K562 (cell line): ENCODE measurements around the gene ZNF691. TPM values are rescaled to one million over a fixed set of nuclear protein-coding genes. Genes with fewer than 3 reads are reported as not detected.

Experiments
- C11orf30 ChIP-seq: fragments of 450-650 bp; IDR thresholded peaks from 2 replicates; pipeline ENCODE4 v1.6.1; 2016; ENCODE audit warnings: low read depth, mild to moderate bottlenecking
- ELF1 ChIP-seq: fragments of 200-800 bp; sonication (Bioruptor generic); IDR thresholded peaks from 2 replicates; pipeline ENCODE4 v1.6.1; 2016; ENCODE audit warnings: missing genetic modification characterization, missing compliant biosample characterization
- ETV5 ChIP-seq: sonication (generic); formaldehyde crosslinking; IDR thresholded peaks from 2 replicates; pipeline ENCODE4 v1.4.0; 2020; ENCODE audit warnings: low read depth, mild to moderate bottlenecking, missing genetic modification reagents
- EZH2 ChIP-seq: IDR thresholded peaks from 2 replicates; pipeline ENCODE4 v1.6.1; 2012; ENCODE audit warnings: low read depth, mild to moderate bottlenecking, inconsistent platforms, low read length, borderline replicate concordance
- ILF3 ChIP-seq: fragments of 450-650 bp; IDR thresholded peaks from 2 replicates; pipeline ENCODE4 v1.6.1; 2018; ENCODE audit warnings: antibody characterized with exemption, mild to moderate bottlenecking, moderate library complexity, borderline replicate concordance
- JUND ChIP-seq, 2 experiments: IDR thresholded peaks; 2 replicates in 1 of 2; 3 replicates in 1 of 2; pipeline ENCODE4 v1.6.1; 2011; ENCODE audit warnings: borderline replicate concordance in 2 of 2, low read depth in 2 of 2, low read length in 2 of 2, improper control_type of control experiment in 1 of 2, missing biosample characterization in 1 of 2, missing genetic modification characterization in 1 of 2, missing genetic modification reagents in 1 of 2
- KDM4B ChIP-seq, 2 experiments: fragments of 450-650 bp in 1 of 2; sonication (generic) in 1 of 2; IDR thresholded peaks; 2 replicates each; pipeline ENCODE4 v1.6.1; 2016 to 2017; ENCODE audit warnings: borderline replicate concordance in 2 of 2, antibody characterized with exemption in 1 of 2, low read depth in 1 of 2, mild to moderate bottlenecking in 1 of 2
- MTA2 ChIP-seq: fragments of 450-650 bp; IDR thresholded peaks from 2 replicates; pipeline ENCODE4 v1.6.1; 2016; ENCODE audit warnings: low read depth
- PHB2 ChIP-seq: fragments of 450-650 bp; IDR thresholded peaks from 2 replicates; pipeline ENCODE4 v1.6.1; 2017; ENCODE audit warnings: low read depth
- RAD51 ChIP-seq: fragments of 450-650 bp; IDR thresholded peaks from 2 replicates; pipeline ENCODE4 v1.7.1; 2016; ENCODE audit warnings: low read depth, mild to moderate bottlenecking, borderline replicate concordance
- SPI1 ChIP-seq: IDR thresholded peaks from 2 replicates; pipeline ENCODE4 v1.6.1; 2011; ENCODE audit warnings: low read depth, low read length, control low read depth, borderline replicate concordance
- TSC22D4 ChIP-seq: fragments of 450-650 bp; IDR thresholded peaks from 2 replicates; pipeline ENCODE4 v1.6.1; 2016; ENCODE audit warnings: missing genetic modification characterization, missing biosample characterization, control low read depth
- ZFP1 ChIP-seq: fragments of 450-650 bp; formaldehyde crosslinking; IDR thresholded peaks from 2 replicates; pipeline ENCODE4 v1.4.0; 2020; ENCODE audit warnings: mild to moderate bottlenecking, mixed read lengths
- ZNF592 ChIP-seq: fragments of 450-650 bp; IDR thresholded peaks from 2 replicates; pipeline ENCODE4 v1.6.1; 2017; ENCODE audit warnings: antibody characterized with exemption, mild to moderate bottlenecking
- polyA plus RNA-seq, 8 experiments: library from polyadenylated mRNA; depleted of rRNA in 4 of 8; stranded (reverse) in 5 of 8; unstranded in 3 of 8; fragments of >200 nt; fragmentation: Nextera tagmentation in 2 of 8; fragmentation: Illumina TruSeq in 1 of 8; extraction: Ambion mirVana in 2 of 8; extraction: Trizol in 1 of 8; gene quantifications; 2 replicates each; pipeline versions ENCODE4 v1.2.1 to v1.2.3, GENCODE V29; 2011 to 2014; ENCODE audit warnings: inconsistent platforms in 1 of 8, missing spikeins in 1 of 8
- total RNA-seq, 7 experiments: library from RNA; depleted of rRNA in 6 of 7; stranded (reverse); fragments of >200 nt in 6 of 7; fragmentation: Illumina TruSeq in 2 of 7; extraction: Trizol in 2 of 7; gene quantifications; 2 replicates each; pipeline versions ENCODE4 v1.2.1 to v1.2.3, GENCODE V29; 2011 to 2021; ENCODE audit warnings: low replicate concordance in 1 of 7
- TF ChIP-seq, protein P1 (sequence below): fragments of 450-650 bp; IDR thresholded peaks from 2 replicates; pipeline ENCODE4 v1.6.1; 2017; ENCODE audit warnings: antibody characterized with exemption
- TF ChIP-seq, protein P2 (sequence below): fragments of 250-450 bp; sonication (Bioruptor Pico); IDR thresholded peaks from 2 replicates; pipeline ENCODE4 v1.8.0; 2021; ENCODE audit warnings: borderline replicate concordance, mild to moderate bottlenecking, moderate library complexity; ENCODE audit not compliant: poor library complexity, severe bottlenecking
- TF ChIP-seq, protein P3 (sequence below): fragments of 250-450 bp; sonication (Bioruptor Pico); IDR thresholded peaks from 2 replicates; pipeline ENCODE4 v1.5.0; 2022; ENCODE audit warnings: mild to moderate bottlenecking
- TF ChIP-seq, protein P4 (sequence below): sonication (generic); formaldehyde crosslinking; IDR thresholded peaks from 2 replicates; pipeline ENCODE4 v1.8.1; 2022; ENCODE audit warnings: missing genetic modification reagents

ZNF691 gene
- total and polyA plus RNA-seq, 9 of the 15 experiments (the other 6 are each of a cell fraction or from before 2014, with no cell fraction given) = 10.7 to 30.4 (median 14.8) TPM

- TF ChIP-seq PHB2 (no peak), ZFP1 (CRISPR knock-in tag) (no peak), ETV5 (CRISPR knock-in tag) (no peak), ZNF592 (no peak), SPI1 (peak; percentile 94), JUND (IDR thresholded peaks at IDR 0.05; ENCODE audit: borderline replicate concordance, low read depth, low read length) (no peak), JUND (tag; IDR thresholded peaks at IDR 0.05; ENCODE audit: borderline replicate concordance, low read depth, low read length) (no peak), TSC22D4 (no peak), RAD51 (no peak), KDM4B (IDR thresholded peaks at IDR 0.05; ENCODE audit: borderline replicate concordance in 2 of 2, low read depth in 1 of 2) (no peak), MTA2 (0 out of 2 replicates have a peak, but pooled peaks have one; percentile 32), EZH2 (no peak), C11orf30 (no peak), ILF3 (no peak), ELF1 (tag) (no peak)
- TF ChIP-seq, protein P1, sequence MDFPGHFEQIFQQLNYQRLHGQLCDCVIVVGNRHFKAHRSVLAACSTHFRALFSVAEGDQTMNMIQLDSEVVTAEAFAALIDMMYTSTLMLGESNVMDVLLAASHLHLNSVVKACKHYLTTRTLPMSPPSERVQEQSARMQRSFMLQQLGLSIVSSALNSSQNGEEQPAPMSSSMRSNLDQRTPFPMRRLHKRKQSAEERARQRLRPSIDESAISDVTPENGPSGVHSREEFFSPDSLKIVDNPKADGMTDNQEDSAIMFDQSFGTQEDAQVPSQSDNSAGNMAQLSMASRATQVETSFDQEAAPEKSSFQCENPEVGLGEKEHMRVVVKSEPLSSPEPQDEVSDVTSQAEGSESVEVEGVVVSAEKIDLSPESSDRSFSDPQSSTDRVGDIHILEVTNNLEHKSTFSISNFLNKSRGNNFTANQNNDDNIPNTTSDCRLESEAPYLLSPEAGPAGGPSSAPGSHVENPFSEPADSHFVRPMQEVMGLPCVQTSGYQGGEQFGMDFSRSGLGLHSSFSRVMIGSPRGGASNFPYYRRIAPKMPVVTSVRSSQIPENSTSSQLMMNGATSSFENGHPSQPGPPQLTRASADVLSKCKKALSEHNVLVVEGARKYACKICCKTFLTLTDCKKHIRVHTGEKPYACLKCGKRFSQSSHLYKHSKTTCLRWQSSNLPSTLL = no peak
- TF ChIP-seq, protein P2, sequence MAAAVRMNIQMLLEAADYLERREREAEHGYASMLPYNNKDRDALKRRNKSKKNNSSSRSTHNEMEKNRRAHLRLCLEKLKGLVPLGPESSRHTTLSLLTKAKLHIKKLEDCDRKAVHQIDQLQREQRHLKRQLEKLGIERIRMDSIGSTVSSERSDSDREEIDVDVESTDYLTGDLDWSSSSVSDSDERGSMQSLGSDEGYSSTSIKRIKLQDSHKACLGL (CRISPR knock-in tag) = no peak
- TF ChIP-seq, protein P3, sequence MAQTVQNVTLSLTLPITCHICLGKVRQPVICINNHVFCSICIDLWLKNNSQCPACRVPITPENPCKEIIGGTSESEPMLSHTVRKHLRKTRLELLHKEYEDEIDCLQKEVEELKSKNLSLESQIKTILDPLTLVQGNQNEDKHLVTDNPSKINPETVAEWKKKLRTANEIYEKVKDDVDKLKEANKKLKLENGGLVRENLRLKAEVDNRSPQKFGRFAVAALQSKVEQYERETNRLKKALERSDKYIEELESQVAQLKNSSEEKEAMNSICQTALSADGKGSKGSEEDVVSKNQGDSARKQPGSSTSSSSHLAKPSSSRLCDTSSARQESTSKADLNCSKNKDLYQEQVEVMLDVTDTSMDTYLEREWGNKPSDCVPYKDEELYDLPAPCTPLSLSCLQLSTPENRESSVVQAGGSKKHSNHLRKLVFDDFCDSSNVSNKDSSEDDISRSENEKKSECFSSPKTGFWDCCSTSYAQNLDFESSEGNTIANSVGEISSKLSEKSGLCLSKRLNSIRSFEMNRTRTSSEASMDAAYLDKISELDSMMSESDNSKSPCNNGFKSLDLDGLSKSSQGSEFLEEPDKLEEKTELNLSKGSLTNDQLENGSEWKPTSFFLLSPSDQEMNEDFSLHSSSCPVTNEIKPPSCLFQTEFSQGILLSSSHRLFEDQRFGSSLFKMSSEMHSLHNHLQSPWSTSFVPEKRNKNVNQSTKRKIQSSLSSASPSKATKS = no peak
- TF ChIP-seq, protein P4, sequence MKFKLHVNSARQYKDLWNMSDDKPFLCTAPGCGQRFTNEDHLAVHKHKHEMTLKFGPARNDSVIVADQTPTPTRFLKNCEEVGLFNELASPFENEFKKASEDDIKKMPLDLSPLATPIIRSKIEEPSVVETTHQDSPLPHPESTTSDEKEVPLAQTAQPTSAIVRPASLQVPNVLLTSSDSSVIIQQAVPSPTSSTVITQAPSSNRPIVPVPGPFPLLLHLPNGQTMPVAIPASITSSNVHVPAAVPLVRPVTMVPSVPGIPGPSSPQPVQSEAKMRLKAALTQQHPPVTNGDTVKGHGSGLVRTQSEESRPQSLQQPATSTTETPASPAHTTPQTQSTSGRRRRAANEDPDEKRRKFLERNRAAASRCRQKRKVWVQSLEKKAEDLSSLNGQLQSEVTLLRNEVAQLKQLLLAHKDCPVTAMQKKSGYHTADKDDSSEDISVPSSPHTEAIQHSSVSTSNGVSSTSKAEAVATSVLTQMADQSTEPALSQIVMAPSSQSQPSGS (CRISPR knock-in tag) = no peak
Measured at GRCh38 chr1:42873670-42874069, 27.3 kb downstream of the ZNF691 start (continued).
